Gastrocnemius medialis (tissue), 4 donors: ENCODE data around the gene ZNF335.

Source experiments
- CTCF ChIP-seq, 5 experiments: fragments of 450-650 bp in 3 of 5; fragments of 200-600 bp in 2 of 5; sonication (generic) in 2 of 5; IDR thresholded peaks in 4 of 5; conservative IDR thresholded peaks in 1 of 5; 1 replicate in 4 of 5; 2 replicates in 1 of 5; pipeline ENCODE4 v1.5.1; 2016 to 2019; ENCODE audit warnings: antibody characterized with exemption in 5 of 5, mild to moderate bottlenecking in 3 of 5, moderate library complexity in 3 of 5
- POLR2A ChIP-seq, 2 donors: fragments of 450-650 bp; IDR thresholded peaks; one replicate each; pipeline ENCODE4 v1.6.1; 2017; ENCODE audit warnings: antibody characterized with exemption in 2 of 2, mild to moderate bottlenecking in 2 of 2, moderate library complexity in 2 of 2

GRCh38 chr20:45918779-45919537 lies 53.0 kb downstream of the ZNF335 start:
- no peak for TF ChIP-seq POLR2A (IDR thresholded peaks at IDR 0.05)
- no peak for TF ChIP-seq CTCF (IDR thresholded peaks at IDR 0.05 in 4 of 5, conservative IDR thresholded peaks at IDR 0.05 in 1 of 5)
